HG02763 (cell line): ENCODE measurements around the gene POLR1G.
A peak's percentile ranks its signal among the peaks of the same experiment; 100 is the strongest.
"Not testable (repeated sequence)": the region's sequence is repeated elsewhere in the genome, so short reads cannot be mapped to it uniquely, and the experiment has no call there.

Experiments used
- ATAC-seq: cut with Tn5 transposase; IDR thresholded peaks from one replicate; pipeline ENCODE4 v1.9.1; 2021; ENCODE audit warnings: mild to moderate bottlenecking, moderate library complexity; ENCODE audit not compliant: unreplicated experiment

Gene POLR1G

GRCh38 chr19:45419895-45420294 is 13.5 kb downstream of the POLR1G start:
- ATAC-seq = no peak

GRCh38 chr19:45420356-45420755 is 13.9 kb downstream of the POLR1G start:
- ATAC-seq = no peak

- no peak for ATAC-seq
Measured at GRCh38 chr19:45420871-45421270, 14.4 kb downstream of the POLR1G start.

GRCh38 chr19:45421947-45422498 is 15.6 kb downstream of the POLR1G start:
- no peak for ATAC-seq

GRCh38 chr19:45423033-45423588 is 16.7 kb downstream of the POLR1G start:
- no peak for ATAC-seq

- peak; percentile 64 for ATAC-seq
Measured at GRCh38 chr19:45423589-45424190, 17.2 kb downstream of the POLR1G start, which contains the start of gene ERCC1. TSS of gene ERCC1 (minus strand) at chr19:45423917. CDS start at chr19:45423374, 543 bp downstream.

- peak; percentile 5 for ATAC-seq
Measured at GRCh38 chr19:45424191-45425058, 18.0 kb downstream of the POLR1G start.

GRCh38 chr19:45428384-45429231 is 22.2 kb downstream of the POLR1G start:
- no peak for ATAC-seq

GRCh38 chr19:45429896-45430295 is 23.5 kb downstream of the POLR1G start:
- ATAC-seq = not testable (repeated sequence)

GRCh38 chr19:45431008-45431407 is 24.6 kb downstream of the POLR1G start:
- ATAC-seq = not testable (repeated sequence)

GRCh38 chr19:45432543-45432942 is 26.1 kb downstream of the POLR1G start:
- ATAC-seq = not testable (repeated sequence)

- ATAC-seq = no peak
Measured at GRCh38 chr19:45437328-45437727, 30.9 kb downstream of the POLR1G start.

GRCh38 chr19:45439190-45439568 is 32.7 kb downstream of the POLR1G start:
- no peak for ATAC-seq

GRCh38 chr19:45439569-45440258 is 33.3 kb downstream of the POLR1G start:
- peak; percentile 56 for ATAC-seq

- no peak for ATAC-seq
Measured at GRCh38 chr19:45440259-45440638, 33.8 kb downstream of the POLR1G start.

GRCh38 chr19:45440873-45441654 is 34.6 kb downstream of the POLR1G start:
- no peak for ATAC-seq

- no peak for ATAC-seq
Measured at GRCh38 chr19:45442408-45442777, 35.9 kb downstream of the POLR1G start.

GRCh38 chr19:45442778-45443461 is 36.5 kb downstream of the POLR1G start:
- ATAC-seq = no peak
